H9 (cell line): ENCODE results near the gene CDH18. TPM values are rescaled to one million over a fixed set of nuclear protein-coding genes. Genes with fewer than 3 reads are reported as not detected.

Experiments used
- DNase-seq: peaks from one replicate; pipeline ENCODE4 v3.0.0-alpha.2; 2017
- H2AFZ ChIP-seq: one replicate; pipeline ENCODE4 v1.6.1; 2013; ENCODE audit warnings: mild to moderate bottlenecking, low read length, control low read depth, moderate library complexity
- H2AK5ac ChIP-seq: 2 replicates; pipeline ENCODE4 v1.6.1; 2013; ENCODE audit warnings: low read length, control low read depth, mixed read lengths; ENCODE audit not compliant: insufficient read length
- H2BK120ac ChIP-seq: one replicate; pipeline ENCODE4 v1.6.1; 2013; ENCODE audit warnings: low read depth, mild to moderate bottlenecking, low read length, control low read depth, inconsistent platforms; ENCODE audit not compliant: poor library complexity, severe bottlenecking
- H2BK12ac ChIP-seq: 2 replicates; pipeline ENCODE4 v1.6.1; 2013; ENCODE audit warnings: low read length, control low read depth, mixed read lengths, low read depth; ENCODE audit not compliant: insufficient read length
- H2BK15ac ChIP-seq: 2 replicates; pipeline ENCODE4 v1.6.1; 2013; ENCODE audit warnings: low read depth, low read length, control low read depth
- H2BK20ac ChIP-seq: one replicate; pipeline ENCODE4 v1.6.1; 2013; ENCODE audit warnings: low read depth, mild to moderate bottlenecking, low read length, control low read depth, inconsistent platforms; ENCODE audit not compliant: poor library complexity, severe bottlenecking
- H2BK5ac ChIP-seq: 2 replicates; pipeline ENCODE4 v1.6.1; 2013; ENCODE audit warnings: low read length, control low read depth, mixed read lengths; ENCODE audit not compliant: insufficient read length
- H3K14ac ChIP-seq: 2 replicates; pipeline ENCODE4 v1.6.1; 2013; ENCODE audit warnings: low read length, control low read depth; ENCODE audit not compliant: insufficient read depth
- H3K18ac ChIP-seq: 2 replicates; pipeline ENCODE4 v1.6.1; 2013; ENCODE audit warnings: low read depth, mild to moderate bottlenecking, mixed read lengths, low read length, control low read depth; ENCODE audit not compliant: insufficient read length
- H3K23ac ChIP-seq: 2 replicates; pipeline ENCODE4 v1.6.1; 2013; ENCODE audit warnings: low read length, control low read depth, mixed read lengths, low read depth; ENCODE audit not compliant: insufficient read length
- H3K23me2 ChIP-seq: 2 replicates; pipeline ENCODE4 v1.6.1; 2013; ENCODE audit warnings: low read depth, mild to moderate bottlenecking, mixed read lengths, low read length, control low read depth; ENCODE audit not compliant: insufficient read length, poor library complexity, severe bottlenecking
- H3K27ac ChIP-seq: 2 replicates; pipeline ENCODE4 v1.5.1; 2013; ENCODE audit warnings: low read length, control low read depth, mixed read lengths, low read depth; ENCODE audit not compliant: insufficient read length
- H3K27me3 ChIP-seq: 2 replicates; pipeline ENCODE4 v1.6.1; 2013; ENCODE audit warnings: low read length, control low read depth, inconsistent platforms; ENCODE audit not compliant: insufficient read depth
- H3K4ac ChIP-seq: 2 replicates; pipeline ENCODE4 v1.6.1; 2013; ENCODE audit warnings: low read depth, mild to moderate bottlenecking, control low read depth, inconsistent platforms, low read length, moderate library complexity
- H3K4me1 ChIP-seq: 2 replicates; pipeline ENCODE4 v1.6.1; 2013; ENCODE audit warnings: low read length, control low read depth, inconsistent platforms; ENCODE audit not compliant: insufficient read depth
- H3K4me2 ChIP-seq: 2 replicates; pipeline ENCODE4 v1.6.1; 2013; ENCODE audit warnings: low read length, control low read depth, mixed read lengths; ENCODE audit not compliant: insufficient read length, insufficient read depth
- H3K56ac ChIP-seq: 2 replicates; pipeline ENCODE4 v1.6.1; 2013; ENCODE audit warnings: low read depth, mild to moderate bottlenecking, mixed read lengths, low read length, control low read depth; ENCODE audit not compliant: insufficient read length
- H3K79me1 ChIP-seq: 2 replicates; pipeline ENCODE4 v1.6.1; 2013; ENCODE audit warnings: low read depth, mild to moderate bottlenecking, moderate library complexity, low read length, control low read depth, inconsistent platforms; ENCODE audit not compliant: insufficient read depth, poor library complexity, severe bottlenecking
- H3K79me2 ChIP-seq: 2 replicates; pipeline ENCODE4 v1.6.1; 2013; ENCODE audit warnings: low read length, control low read depth, inconsistent platforms; ENCODE audit not compliant: insufficient read depth
- H3K9ac ChIP-seq: 2 replicates; pipeline ENCODE4 v1.6.1; 2013; ENCODE audit warnings: low read length, control low read depth, mixed read lengths; ENCODE audit not compliant: insufficient read length; ENCODE audit errors: extremely low read depth
- H3K9me3 ChIP-seq: one replicate; pipeline ENCODE4 v1.6.1; 2013; ENCODE audit warnings: low read depth, low read length, inconsistent platforms; ENCODE audit not compliant: control insufficient read depth
- H3T11ph ChIP-seq: one replicate; pipeline ENCODE4 v1.6.1; 2013; ENCODE audit warnings: mild to moderate bottlenecking, low read length, control low read depth, inconsistent platforms
- H4K20me1 ChIP-seq: one replicate; pipeline ENCODE4 v1.6.1; 2013; ENCODE audit not compliant: control insufficient read depth, insufficient read length, insufficient read depth
- H4K5ac ChIP-seq: 2 replicates; pipeline ENCODE4 v1.6.1; 2013; ENCODE audit warnings: low read depth, mild to moderate bottlenecking, mixed read lengths, low read length, control low read depth; ENCODE audit not compliant: insufficient read length
- H4K8ac ChIP-seq: replicated peaks from 2 replicates; pipeline ENCODE4 v1.6.1; 2013; ENCODE audit warnings: low read length, control low read depth, mixed read lengths, low read depth; ENCODE audit not compliant: insufficient read length
- H4K91ac ChIP-seq: 2 replicates; pipeline ENCODE4 v1.6.1; 2013; ENCODE audit warnings: low read depth, mild to moderate bottlenecking, moderate library complexity, mixed read lengths, low read length, control low read depth; ENCODE audit not compliant: insufficient read length
- H3K27ac Mint-ChIP-seq, 3 experiments: 2 replicates in 2 of 3; 3 replicates in 1 of 3; pipeline ENCODE4 v1.8.0; 2020 to 2021; ENCODE audit warnings: mixed read lengths in 3 of 3, mild to moderate bottlenecking in 1 of 3, moderate library complexity in 1 of 3
- H3K27me3 Mint-ChIP-seq: 2 replicates; pipeline ENCODE4 v1.8.0; 2021; ENCODE audit warnings: low read depth, mild to moderate bottlenecking, moderate library complexity, mixed read lengths
- H3K36me3 Mint-ChIP-seq, 3 experiments: 2 replicates in 2 of 3; 3 replicates in 1 of 3; pipeline ENCODE4 v1.8.0; 2020 to 2021; ENCODE audit warnings: low read depth in 3 of 3, mixed read lengths in 3 of 3; ENCODE audit not compliant: insufficient read depth in 1 of 3
- H3K4me1 Mint-ChIP-seq, 2 experiments: 2 replicates each; pipeline ENCODE4 v1.8.0; 2020; ENCODE audit warnings: mixed read lengths in 2 of 2
- H3K4me3 Mint-ChIP-seq, 2 experiments: 2 replicates in 1 of 2; 3 replicates in 1 of 2; pipeline ENCODE4 v1.8.0; 2020 to 2021; ENCODE audit warnings: mild to moderate bottlenecking in 2 of 2, mixed read lengths in 2 of 2, moderate library complexity in 1 of 2
- H3K9me3 Mint-ChIP-seq, 2 experiments: 2 replicates in 1 of 2; 3 replicates in 1 of 2; pipeline ENCODE4 v1.8.0; 2020; ENCODE audit warnings: mild to moderate bottlenecking in 2 of 2, mixed read lengths in 2 of 2, moderate library complexity in 1 of 2
- WGBS: extraction: QIAGEN DNeasy Blood & Tissue Kit; methylation state at CpG from one replicate; pipeline ENCODE4 v1.1.7; 2013; ENCODE audit warnings: missing lambda C conversion rate, low lambda C conversion rate, mixed read lengths; ENCODE audit not compliant: insufficient read length; ENCODE audit errors: extremely low coverage; 5-methylcytosine and 5-hydroxymethylcytosine counted together
- total RNA-seq: library from RNA; stranded (reverse); gene quantifications from 2 replicates; pipeline ENCODE4 v1.2.1, GENCODE V29; 2021
- TF ChIP-seq, protein P1 (sequence below): fragments of 200-600 bp; sonication (generic); conservative IDR thresholded peaks from 3 replicates; pipeline ENCODE4 v1.8.0; 2021; ENCODE audit warnings: antibody characterized with exemption, mild to moderate bottlenecking

CDH18 gene
- total RNA-seq, 1 experiment from 2014 or later, result not detected

- Histone ChIP-seq H2BK120ac (no peak overlapping the region), H3K23ac (no peak overlapping the region), H3K4ac (no peak overlapping the region), H2BK12ac (no peak overlapping the region), H3K4me2 (no peak overlapping the region), H4K91ac (no peak overlapping the region), H3K14ac (no peak overlapping the region), H3K4me1 (no peaks in the 10 kb centered on the region), H4K8ac (no peak overlapping the region), H3K79me1 (no peaks in the 10 kb centered on the region), H2AK5ac (no peak overlapping the region), H3T11ph (no peak overlapping the region), H2AFZ (no peak overlapping the region), H3K27me3 (no peaks in the 10 kb centered on the region), H2BK5ac (no peak overlapping the region), H3K79me2 (no peaks in the 10 kb centered on the region), H2BK15ac (no peak overlapping the region), H3K18ac (no peak overlapping the region), H3K9ac (no peak overlapping the region), H3K9me3 (no peaks in the 10 kb centered on the region), H4K5ac (no peak overlapping the region), H3K27ac (no peak overlapping the region), H2BK20ac (no peak overlapping the region), H3K56ac (no peak overlapping the region), H4K20me1 (no peaks in the 10 kb centered on the region), H3K23me2 (no peaks in the 10 kb centered on the region)
- Mint-ChIP-seq H3K27me3 (no peaks in the 10 kb centered on the region), H3K36me3 (peaks cover 16 to 29% (median 24%) of the 10 kb centered on the region in 3 experiments), H3K4me1 (peaks cover 0 to 4% of the 10 kb centered on the region in 2 experiments; a peak in 1 of 4 replicates), H3K4me3 (no peak overlapping the region), H3K9me3 (peaks cover 20 to 28% of the 10 kb centered on the region in 2 experiments), H3K27ac (no peak overlapping the region)
- no CpG with 5 or more reads among the region's 1 CpG for WGBS
- TF ChIP-seq, protein P1, sequence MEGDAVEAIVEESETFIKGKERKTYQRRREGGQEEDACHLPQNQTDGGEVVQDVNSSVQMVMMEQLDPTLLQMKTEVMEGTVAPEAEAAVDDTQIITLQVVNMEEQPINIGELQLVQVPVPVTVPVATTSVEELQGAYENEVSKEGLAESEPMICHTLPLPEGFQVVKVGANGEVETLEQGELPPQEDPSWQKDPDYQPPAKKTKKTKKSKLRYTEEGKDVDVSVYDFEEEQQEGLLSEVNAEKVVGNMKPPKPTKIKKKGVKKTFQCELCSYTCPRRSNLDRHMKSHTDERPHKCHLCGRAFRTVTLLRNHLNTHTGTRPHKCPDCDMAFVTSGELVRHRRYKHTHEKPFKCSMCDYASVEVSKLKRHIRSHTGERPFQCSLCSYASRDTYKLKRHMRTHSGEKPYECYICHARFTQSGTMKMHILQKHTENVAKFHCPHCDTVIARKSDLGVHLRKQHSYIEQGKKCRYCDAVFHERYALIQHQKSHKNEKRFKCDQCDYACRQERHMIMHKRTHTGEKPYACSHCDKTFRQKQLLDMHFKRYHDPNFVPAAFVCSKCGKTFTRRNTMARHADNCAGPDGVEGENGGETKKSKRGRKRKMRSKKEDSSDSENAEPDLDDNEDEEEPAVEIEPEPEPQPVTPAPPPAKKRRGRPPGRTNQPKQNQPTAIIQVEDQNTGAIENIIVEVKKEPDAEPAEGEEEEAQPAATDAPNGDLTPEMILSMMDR, result no peak
- DNase-seq, result no peak
Observed at GRCh38 chr5:20017021-20017420, 29.0 kb upstream of the CDH18 start.
